OCI-LY1 (cell line): ENCODE data around the gene CRYGS.

Experiments used
- H2AFZ ChIP-seq: fragments of 200-600 bp; sonication (generic), shearing (Covaris generic); 2 replicates; pipeline ENCODE4 v1.6.0; 2014; ENCODE audit warnings: antibody characterized with exemption, mild to moderate bottlenecking, low read length
- H3F3A ChIP-seq: fragments of 200-600 bp; sonication (generic), shearing (Covaris generic); 2 replicates; pipeline ENCODE4 v1.6.0; 2014; ENCODE audit warnings: mild to moderate bottlenecking, antibody characterized with exemption, low read length, moderate library complexity; ENCODE audit not compliant: insufficient read depth
- H3K27ac ChIP-seq: fragments of 200-600 bp; sonication (generic); 2 replicates; pipeline ENCODE4 v1.5.1; 2014; ENCODE audit warnings: low read length, mixed run types, mild to moderate bottlenecking, low read depth; ENCODE audit not compliant: poor library complexity, severe bottlenecking
- H3K27me3 ChIP-seq: fragments of 200-600 bp; sonication (generic); 2 replicates; pipeline ENCODE4 v1.6.0; 2014; ENCODE audit warnings: antibody characterized with exemption, mild to moderate bottlenecking, low read length, moderate library complexity; ENCODE audit not compliant: insufficient read depth
- H3K36me3 ChIP-seq: fragments of 200-600 bp; sonication (generic); 2 replicates; pipeline ENCODE4 v1.6.1; 2014; ENCODE audit warnings: mild to moderate bottlenecking, antibody characterized with exemption, low read length, moderate library complexity, mixed read lengths; ENCODE audit not compliant: insufficient read depth
- H3K4me1 ChIP-seq: fragments of 200-600 bp; sonication (generic); 2 replicates; pipeline ENCODE4 v1.5.1; 2014; ENCODE audit warnings: mild to moderate bottlenecking, low read length, moderate library complexity; ENCODE audit not compliant: insufficient read depth, severe bottlenecking
- H3K4me2 ChIP-seq: fragments of 200-600 bp; sonication (generic), shearing (Covaris generic); 2 replicates; pipeline ENCODE4 v1.6.1; 2014; ENCODE audit warnings: low read length
- H3K4me3 ChIP-seq: fragments of 200-600 bp; sonication (generic); 2 replicates; pipeline ENCODE4 v1.5.1; 2014; ENCODE audit warnings: low read length, low read depth, mild to moderate bottlenecking, mixed read lengths; ENCODE audit not compliant: poor library complexity, severe bottlenecking
- H3K79me2 ChIP-seq: fragments of 200-600 bp; shearing (Covaris generic); 2 replicates; pipeline ENCODE4 v1.6.1; 2016; ENCODE audit warnings: mixed run types, low read length, mixed read lengths; ENCODE audit not compliant: insufficient read depth
- H3K9ac ChIP-seq: fragments of 200-600 bp; sonication (generic), shearing (Covaris generic); 2 replicates; pipeline ENCODE4 v1.6.1; 2014; ENCODE audit warnings: mild to moderate bottlenecking, low read length, mixed read lengths
- H3K9me2 ChIP-seq: fragments of 200-600 bp; sonication (generic), shearing (Covaris generic); 2 replicates; pipeline ENCODE4 v1.6.1; 2014; ENCODE audit warnings: low read depth, mild to moderate bottlenecking, low read length, mixed read lengths
- H3K9me3 ChIP-seq: fragments of 200-600 bp; shearing (Covaris generic); 2 replicates; pipeline ENCODE4 v1.6.1; 2014; ENCODE audit warnings: low read length, mixed read lengths
- H4K20me1 ChIP-seq: fragments of 200-600 bp; sonication (generic), shearing (Covaris generic); 2 replicates; pipeline ENCODE4 v1.6.0; 2016; ENCODE audit warnings: mild to moderate bottlenecking, low read length; ENCODE audit not compliant: insufficient read depth
- CTCF ChIP-seq: fragments of 200-600 bp; sonication (generic), shearing (Covaris generic); IDR thresholded peaks from 2 replicates; pipeline ENCODE4 v1.5.1; 2017; ENCODE audit warnings: mild to moderate bottlenecking, antibody characterized with exemption, low read length, moderate library complexity, mixed read lengths
- EZH2 ChIP-seq: fragments of 200-600 bp; sonication (generic), shearing (Covaris generic); IDR thresholded peaks from 2 replicates; pipeline ENCODE4 v1.8.0; 2017; ENCODE audit warnings: borderline replicate concordance, mixed run types, mild to moderate bottlenecking, antibody characterized with exemption, low read length, moderate library complexity, mixed read lengths

The CRYGS gene

DNA sequence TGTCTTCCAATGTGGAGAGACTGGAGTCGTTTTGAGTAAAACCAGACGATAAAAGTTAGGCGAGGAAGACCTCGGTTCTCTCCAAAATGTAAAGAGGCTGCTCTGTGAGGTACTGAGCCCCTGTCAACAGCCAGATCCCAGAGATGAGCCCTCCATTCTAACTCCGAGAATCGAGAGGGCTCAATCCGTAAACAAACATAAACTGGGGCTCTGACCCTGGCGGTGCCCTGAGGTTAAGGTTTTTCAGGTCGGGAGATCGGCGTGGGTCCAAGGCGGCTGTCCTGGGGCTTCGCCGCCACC lies 22.5 kb upstream of the CRYGS start:
- H3K9ac ChIP-seq, result peak overlapping the region; percentile 89
- peak overlapping the region; percentile 79 for H3K4me3 ChIP-seq
- H3K27ac ChIP-seq, result peak overlapping the region; percentile 82
- H3K4me2 ChIP-seq, result peak overlapping the region; percentile 97
- no peaks in the 10 kb centered on the region for H3K27me3 ChIP-seq
- no peaks in the 10 kb centered on the region for H4K20me1 ChIP-seq
- H3K4me1 ChIP-seq, result peaks cover 35% of the 10 kb centered on the region
- no peak overlapping the region for H2AFZ ChIP-seq
- no peaks in the 10 kb centered on the region for H3K9me2 ChIP-seq
- TF ChIP-seq CTCF (no peak), EZH2 (no peak)
- H3K79me2 ChIP-seq, result peaks cover 15% of the 10 kb centered on the region
- no peaks in the 10 kb centered on the region for H3K9me3 ChIP-seq
- no peaks in the 10 kb centered on the region for H3F3A ChIP-seq
- H3K36me3 ChIP-seq, result peaks cover 25% of the 10 kb centered on the region

DNA sequence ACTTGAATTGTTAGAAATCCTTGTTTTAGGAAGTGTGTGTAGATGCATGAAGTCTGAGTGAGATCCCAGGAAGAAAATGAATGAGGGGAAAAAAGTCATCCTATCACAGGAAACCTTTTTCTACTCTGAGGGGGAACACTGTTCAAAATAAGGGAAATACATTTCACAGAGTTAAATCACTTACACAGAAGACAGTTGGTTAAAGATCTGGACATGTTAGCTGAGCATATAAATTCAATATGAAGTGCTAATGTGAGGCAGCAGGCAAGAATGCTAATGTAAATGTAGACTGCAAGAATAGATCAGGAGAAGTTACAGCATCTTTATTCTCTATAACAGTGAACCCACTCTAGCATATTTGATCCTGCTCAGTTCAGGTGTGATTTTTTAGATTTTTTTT lies 20.4 kb upstream of the CRYGS start:
- no peak overlapping the region for H2AFZ ChIP-seq
- H4K20me1 ChIP-seq, result no peaks in the 10 kb centered on the region
- H3K27me3 ChIP-seq, result no peaks in the 10 kb centered on the region
- H3K9ac ChIP-seq, result no peak overlapping the region
- H3K4me3 ChIP-seq, result no peak overlapping the region
- peaks cover 27% of the 10 kb centered on the region for H3K4me1 ChIP-seq
- H3K27ac ChIP-seq, result no peak overlapping the region
- H3K9me3 ChIP-seq, result no peaks in the 10 kb centered on the region
- TF ChIP-seq EZH2 (no peak), CTCF (no peak)
- no peaks in the 10 kb centered on the region for H3K9me2 ChIP-seq
- H3K36me3 ChIP-seq, result peaks cover 37% of the 10 kb centered on the region
- H3K79me2 ChIP-seq, result peaks cover 14% of the 10 kb centered on the region; the same call in 1 of the 2 replicates
- H3F3A ChIP-seq, result no peaks in the 10 kb centered on the region
- no peak overlapping the region for H3K4me2 ChIP-seq

- Histone ChIP-seq H3K36me3 (peaks cover 83% of the 10 kb centered on the region), H3F3A (no peaks in the 10 kb centered on the region)
- no peak for TF ChIP-seq CTCF
- TF ChIP-seq EZH2, result no peak
These were observed 8.3 kb upstream of the CRYGS start for GRCh38 chr3:186552408-186553031.

More at GRCh38 chr3:186552408-186553031, 8.3 kb upstream of the CRYGS start:
- Histone ChIP-seq H3K4me3 (no peak overlapping the region), H3K27me3 (no peaks in the 10 kb centered on the region), H3K27ac (no peak overlapping the region), H3K4me1 (no peaks in the 10 kb centered on the region), H3K9ac (no peak overlapping the region), H3K4me2 (no peak overlapping the region), H3K79me2 (no peaks in the 10 kb centered on the region), H2AFZ (no peak overlapping the region), H3K9me3 (no peaks in the 10 kb centered on the region), H4K20me1 (no peaks in the 10 kb centered on the region), H3K9me2 (no peaks in the 10 kb centered on the region)
